GM21360 (cell line): ENCODE data around the gene BAD.

Source experiments
- ATAC-seq: cut with Tn5 transposase; IDR thresholded peaks from one replicate; pipeline ENCODE4 v1.9.1; 2021; ENCODE audit warnings: mild to moderate bottlenecking, moderate library complexity; ENCODE audit not compliant: unreplicated experiment

BAD gene

GRCh38 chr11:64232967-64233315 lies 51.5 kb downstream of the BAD start:
- no peak for ATAC-seq

- no peak for ATAC-seq
Observed at GRCh38 chr11:64232182-64232966, 52.1 kb downstream of the BAD start.

- no peak for ATAC-seq
Observed at GRCh38 chr11:64231546-64231945, 52.9 kb downstream of the BAD start.

GRCh38 chr11:64230985-64231365 lies 53.5 kb downstream of the BAD start:
- ATAC-seq, result no peak

GRCh38 chr11:64230171-64230984 lies 54.1 kb downstream of the BAD start, which contains the start of gene DNAJC4:
TSS of gene DNAJC4 (plus strand) at chr11:64230548. CDS start at chr11:64230855, 307 bp downstream.
- ATAC-seq, result peak; percentile 40

- no peak for ATAC-seq
Observed at GRCh38 chr11:64229744-64230170, 54.7 kb downstream of the BAD start.

- ATAC-seq, result no peak
Observed at GRCh38 chr11:64229090-64229743, 55.2 kb downstream of the BAD start.

- no peak for ATAC-seq
Observed at GRCh38 chr11:64227405-64227956, 57.0 kb downstream of the BAD start.

- no peak for ATAC-seq
Observed at GRCh38 chr11:64226507-64227051, 57.9 kb downstream of the BAD start.

- no peak for ATAC-seq
Observed at GRCh38 chr11:64225608-64226506, 58.6 kb downstream of the BAD start, which contains the start of the genes NUDT22 and TRPT1. TSS of gene NUDT22 (plus strand) at chr11:64226274. CDS start at chr11:64226653, 379 bp downstream. TSS of gene TRPT1 (minus strand) at chr11:64226186. CDS start at chr11:64225860, 326 bp downstream.

- ATAC-seq, result no peak
Observed at GRCh38 chr11:64224891-64225607, 59.4 kb downstream of the BAD start.

GRCh38 chr11:64224151-64224890 lies 60.1 kb downstream of the BAD start:
- ATAC-seq, result no peak

- no peak for ATAC-seq
Observed at GRCh38 chr11:64223001-64223651, 61.3 kb downstream of the BAD start.

- no peak for ATAC-seq
Observed at GRCh38 chr11:64222651-64223000, 61.8 kb downstream of the BAD start.

GRCh38 chr11:64220798-64221197 lies 63.7 kb downstream of the BAD start:
- ATAC-seq, result no peak

- no peak for ATAC-seq
Observed at GRCh38 chr11:64220271-64220670, 64.2 kb downstream of the BAD start.
